Prostate gland (tissue), 2 donors: ENCODE results near the gene KIAA0040.

Experiments
- POLR2A ChIP-seq: fragments of 450-650 bp; IDR thresholded peaks from one replicate; pipeline ENCODE4 v1.6.1; 2016; ENCODE audit warnings: antibody characterized with exemption, mild to moderate bottlenecking
- POLR2AphosphoS5 ChIP-seq: sonication (generic); formaldehyde crosslinking; IDR thresholded peaks from one replicate; pipeline ENCODE4 v1.6.1; 2017; ENCODE audit warnings: antibody characterized with exemption
- TF ChIP-seq, protein P1 (sequence below), 4 experiments: fragments of 200-600 bp in 2 of 4; fragments of 450-650 bp in 2 of 4; sonication (generic) in 2 of 4; IDR thresholded peaks; 1 replicate in 3 of 4; 2 replicates in 1 of 4; pipeline ENCODE4 v1.5.1; 2016 to 2019; ENCODE audit warnings: antibody characterized with exemption in 4 of 4, mild to moderate bottlenecking in 2 of 4, moderate library complexity in 2 of 4

DNA sequence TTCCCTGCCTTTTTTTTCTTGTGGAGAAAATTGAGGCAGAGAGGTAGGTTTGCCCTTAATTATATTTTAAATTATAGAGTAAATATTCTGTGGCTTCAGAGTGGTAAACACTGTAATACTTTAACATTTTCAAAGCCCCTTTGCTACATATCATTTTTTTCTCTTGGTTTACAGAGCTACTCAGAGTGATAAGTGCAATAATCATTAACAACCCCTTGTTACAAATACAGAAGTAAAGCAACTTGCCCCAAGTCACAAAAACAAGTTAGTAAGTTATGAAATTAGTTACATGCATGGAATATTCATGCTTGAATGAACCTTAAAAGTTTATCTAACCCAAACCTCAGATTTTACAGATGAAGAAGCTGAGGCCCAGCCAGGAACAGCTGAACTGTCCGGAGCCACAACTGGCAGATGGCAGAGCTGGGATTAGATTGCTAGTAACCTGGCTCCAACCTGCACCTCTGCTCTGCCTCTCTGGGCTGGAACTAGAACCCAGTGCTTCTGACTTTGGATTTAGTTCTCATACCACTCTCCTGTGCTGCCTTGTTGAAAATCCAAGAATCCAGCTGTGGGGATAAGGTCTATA, 76.3 kb downstream of the KIAA0040 start:
- TF ChIP-seq, protein P1, sequence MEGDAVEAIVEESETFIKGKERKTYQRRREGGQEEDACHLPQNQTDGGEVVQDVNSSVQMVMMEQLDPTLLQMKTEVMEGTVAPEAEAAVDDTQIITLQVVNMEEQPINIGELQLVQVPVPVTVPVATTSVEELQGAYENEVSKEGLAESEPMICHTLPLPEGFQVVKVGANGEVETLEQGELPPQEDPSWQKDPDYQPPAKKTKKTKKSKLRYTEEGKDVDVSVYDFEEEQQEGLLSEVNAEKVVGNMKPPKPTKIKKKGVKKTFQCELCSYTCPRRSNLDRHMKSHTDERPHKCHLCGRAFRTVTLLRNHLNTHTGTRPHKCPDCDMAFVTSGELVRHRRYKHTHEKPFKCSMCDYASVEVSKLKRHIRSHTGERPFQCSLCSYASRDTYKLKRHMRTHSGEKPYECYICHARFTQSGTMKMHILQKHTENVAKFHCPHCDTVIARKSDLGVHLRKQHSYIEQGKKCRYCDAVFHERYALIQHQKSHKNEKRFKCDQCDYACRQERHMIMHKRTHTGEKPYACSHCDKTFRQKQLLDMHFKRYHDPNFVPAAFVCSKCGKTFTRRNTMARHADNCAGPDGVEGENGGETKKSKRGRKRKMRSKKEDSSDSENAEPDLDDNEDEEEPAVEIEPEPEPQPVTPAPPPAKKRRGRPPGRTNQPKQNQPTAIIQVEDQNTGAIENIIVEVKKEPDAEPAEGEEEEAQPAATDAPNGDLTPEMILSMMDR (IDR thresholded peaks at IDR 0.05) = no peak
- TF ChIP-seq POLR2A (no peak), POLR2AphosphoS5 (no peak)
